RWPE1 (cell line): ENCODE measurements around the gene TRANK1.
"Not testable (repeated sequence)": the region's sequence is repeated elsewhere in the genome, so short reads cannot be mapped to it uniquely, and the experiment has no call there.

Experiments
- CTCF ChIA-PET: fragments of 350-600 bp; sonication (Branson Sonifier 250); formaldehyde crosslinking; extraction: SDS; loops from one replicate; lab custom pipeline; 2021; lab: Yijun Ruan, JAX
- POLR2A ChIA-PET: fragments of 400-600 bp; formaldehyde crosslinking; extraction: SDS; loops from one replicate; lab custom pipeline; 2020; ENCODE audit warnings: antibody characterized with exemption; ENCODE audit not compliant: low non-redundant PET; lab: Yijun Ruan, JAX
- DNase-seq: peaks from one replicate; pipeline ENCODE4 v3.0.0; 2012; ENCODE audit warnings: low spot score
- H3K27ac ChIP-seq: fragments of 450-650 bp; 2 replicates; pipeline ENCODE4 v1.5.1; 2017
- TF ChIP-seq, protein P1 (sequence below): fragments of 450-650 bp; conservative IDR thresholded peaks from 2 replicates; pipeline ENCODE4 v1.5.1; 2017; ENCODE audit warnings: low read depth, mild to moderate bottlenecking

The TRANK1 gene

GRCh38 chr3:36959821-36960220 is 15.0 kb upstream of the TRANK1 start:
- POLR2A ChIA-PET: no interaction called here
- no peak for DNase-seq
- H3K27ac ChIP-seq: no peak overlapping the region
- TF ChIP-seq, protein P1, sequence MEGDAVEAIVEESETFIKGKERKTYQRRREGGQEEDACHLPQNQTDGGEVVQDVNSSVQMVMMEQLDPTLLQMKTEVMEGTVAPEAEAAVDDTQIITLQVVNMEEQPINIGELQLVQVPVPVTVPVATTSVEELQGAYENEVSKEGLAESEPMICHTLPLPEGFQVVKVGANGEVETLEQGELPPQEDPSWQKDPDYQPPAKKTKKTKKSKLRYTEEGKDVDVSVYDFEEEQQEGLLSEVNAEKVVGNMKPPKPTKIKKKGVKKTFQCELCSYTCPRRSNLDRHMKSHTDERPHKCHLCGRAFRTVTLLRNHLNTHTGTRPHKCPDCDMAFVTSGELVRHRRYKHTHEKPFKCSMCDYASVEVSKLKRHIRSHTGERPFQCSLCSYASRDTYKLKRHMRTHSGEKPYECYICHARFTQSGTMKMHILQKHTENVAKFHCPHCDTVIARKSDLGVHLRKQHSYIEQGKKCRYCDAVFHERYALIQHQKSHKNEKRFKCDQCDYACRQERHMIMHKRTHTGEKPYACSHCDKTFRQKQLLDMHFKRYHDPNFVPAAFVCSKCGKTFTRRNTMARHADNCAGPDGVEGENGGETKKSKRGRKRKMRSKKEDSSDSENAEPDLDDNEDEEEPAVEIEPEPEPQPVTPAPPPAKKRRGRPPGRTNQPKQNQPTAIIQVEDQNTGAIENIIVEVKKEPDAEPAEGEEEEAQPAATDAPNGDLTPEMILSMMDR: no peak
- CTCF ChIA-PET: interaction anchor here (0.6 to 0.8 kb wide), 2 partner anchors 161 to 262 kb away, joined by 3 read pairs; no protein-coding TSS in a partner anchor

GRCh38 chr3:36957862-36958686 is 13.2 kb upstream of the TRANK1 start:
- TF ChIP-seq, protein P1: no peak
- H3K27ac ChIP-seq: no peak overlapping the region
- ChIA-PET POLR2A (no interaction called here), CTCF (interaction anchor here (0.6 to 1.4 kb wide), 8 partner anchors 10 to 377 kb away, joined by 3 to 4 read pairs (median 3); no protein-coding TSS in a partner anchor)
- DNase-seq: peak; percentile 57

GRCh38 chr3:36957063-36957462 is 12.2 kb upstream of the TRANK1 start:
- CTCF ChIA-PET: no interaction called here

DNA sequence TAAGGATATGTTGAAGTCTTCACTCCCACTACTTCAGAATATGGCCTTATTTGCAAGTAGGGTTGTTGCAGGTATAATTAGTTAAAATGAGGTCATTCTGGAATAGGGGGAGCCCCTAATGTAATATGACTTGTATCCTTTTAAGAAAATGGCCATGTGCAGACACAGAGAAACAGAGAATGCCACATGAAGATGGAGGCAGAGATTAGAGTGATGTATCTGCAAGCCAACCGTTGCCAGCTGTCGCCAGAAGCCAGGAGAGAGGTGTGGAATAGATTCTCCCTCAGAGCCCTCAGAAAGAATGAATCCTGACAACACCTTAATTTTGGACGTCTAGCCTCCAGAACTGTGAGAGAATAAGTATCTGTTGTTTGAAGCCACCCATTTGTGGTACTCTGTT is 11.3 kb upstream of the TRANK1 start:
- CTCF ChIA-PET: no interaction called here
- TF ChIP-seq, protein P1: no peak
- no peak overlapping the region for H3K27ac ChIP-seq
- no peak for DNase-seq
- POLR2A ChIA-PET: no interaction called here

More at GRCh38 chr3:36957063-36957462, 12.2 kb upstream of the TRANK1 start:
- H3K27ac ChIP-seq: no peak overlapping the region
- DNase-seq: no peak
- POLR2A ChIA-PET: no interaction called here
- TF ChIP-seq, protein P1: no peak

- POLR2A ChIA-PET: no interaction called here
- CTCF ChIA-PET: no interaction called here
- TF ChIP-seq, protein P1: no peak
- DNase-seq: no peak
- no peak overlapping the region for H3K27ac ChIP-seq
Measured at GRCh38 chr3:36954452-36955134, 9.7 kb upstream of the TRANK1 start.

DNA sequence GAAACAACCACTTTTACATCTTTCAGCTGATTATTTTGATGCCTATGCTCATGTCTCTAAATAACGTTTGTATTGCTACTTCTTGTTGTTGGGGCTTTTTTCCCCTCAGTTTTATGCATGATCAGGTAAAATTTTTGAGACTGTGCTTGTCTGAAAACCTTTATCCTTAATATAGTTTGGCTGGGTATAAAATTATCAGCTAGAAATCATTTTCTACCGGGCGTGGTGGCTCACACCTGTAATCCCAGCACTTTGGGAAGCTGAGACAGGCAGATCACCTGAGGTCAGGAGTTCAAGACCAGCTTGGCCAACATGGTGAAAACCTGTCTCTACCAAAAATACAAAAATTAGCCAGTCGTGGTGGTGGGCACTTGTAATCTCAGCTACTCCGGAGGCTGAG is 3.0 kb upstream of the TRANK1 start:
- H3K27ac ChIP-seq, POLR2A ChIA-PET, DNase-seq: not testable (repeated sequence)
- CTCF ChIA-PET: interaction anchor here (0.7 kb wide), 2 partner anchors 10 to 271 kb away, joined by 3 to 4 read pairs; no protein-coding TSS in a partner anchor
